Measurements from ENCODE around the gene ADD2. TPM values are rescaled to one million over a fixed set of nuclear protein-coding genes. Genes with fewer than 3 reads are reported as not detected.
A peak's percentile ranks its signal among the peaks of the same experiment; 100 is the strongest.

ADD2 gene
- total RNA-seq, 4 donors from 2014 or later, result 3.2 to 4.8 (median 4.3) TPM

- TF ChIP-seq, protein P1, sequence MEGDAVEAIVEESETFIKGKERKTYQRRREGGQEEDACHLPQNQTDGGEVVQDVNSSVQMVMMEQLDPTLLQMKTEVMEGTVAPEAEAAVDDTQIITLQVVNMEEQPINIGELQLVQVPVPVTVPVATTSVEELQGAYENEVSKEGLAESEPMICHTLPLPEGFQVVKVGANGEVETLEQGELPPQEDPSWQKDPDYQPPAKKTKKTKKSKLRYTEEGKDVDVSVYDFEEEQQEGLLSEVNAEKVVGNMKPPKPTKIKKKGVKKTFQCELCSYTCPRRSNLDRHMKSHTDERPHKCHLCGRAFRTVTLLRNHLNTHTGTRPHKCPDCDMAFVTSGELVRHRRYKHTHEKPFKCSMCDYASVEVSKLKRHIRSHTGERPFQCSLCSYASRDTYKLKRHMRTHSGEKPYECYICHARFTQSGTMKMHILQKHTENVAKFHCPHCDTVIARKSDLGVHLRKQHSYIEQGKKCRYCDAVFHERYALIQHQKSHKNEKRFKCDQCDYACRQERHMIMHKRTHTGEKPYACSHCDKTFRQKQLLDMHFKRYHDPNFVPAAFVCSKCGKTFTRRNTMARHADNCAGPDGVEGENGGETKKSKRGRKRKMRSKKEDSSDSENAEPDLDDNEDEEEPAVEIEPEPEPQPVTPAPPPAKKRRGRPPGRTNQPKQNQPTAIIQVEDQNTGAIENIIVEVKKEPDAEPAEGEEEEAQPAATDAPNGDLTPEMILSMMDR (IDR thresholded peaks at IDR 0.05), result no peak
- ATAC-seq (ENCODE audit: low FRiP score) (no peak), DNase-seq (ENCODE audit: low spot score) (no peak)
These were observed 52.7 kb downstream of the ADD2 start for GRCh38 chr2:70715071-70715985.

DNA sequence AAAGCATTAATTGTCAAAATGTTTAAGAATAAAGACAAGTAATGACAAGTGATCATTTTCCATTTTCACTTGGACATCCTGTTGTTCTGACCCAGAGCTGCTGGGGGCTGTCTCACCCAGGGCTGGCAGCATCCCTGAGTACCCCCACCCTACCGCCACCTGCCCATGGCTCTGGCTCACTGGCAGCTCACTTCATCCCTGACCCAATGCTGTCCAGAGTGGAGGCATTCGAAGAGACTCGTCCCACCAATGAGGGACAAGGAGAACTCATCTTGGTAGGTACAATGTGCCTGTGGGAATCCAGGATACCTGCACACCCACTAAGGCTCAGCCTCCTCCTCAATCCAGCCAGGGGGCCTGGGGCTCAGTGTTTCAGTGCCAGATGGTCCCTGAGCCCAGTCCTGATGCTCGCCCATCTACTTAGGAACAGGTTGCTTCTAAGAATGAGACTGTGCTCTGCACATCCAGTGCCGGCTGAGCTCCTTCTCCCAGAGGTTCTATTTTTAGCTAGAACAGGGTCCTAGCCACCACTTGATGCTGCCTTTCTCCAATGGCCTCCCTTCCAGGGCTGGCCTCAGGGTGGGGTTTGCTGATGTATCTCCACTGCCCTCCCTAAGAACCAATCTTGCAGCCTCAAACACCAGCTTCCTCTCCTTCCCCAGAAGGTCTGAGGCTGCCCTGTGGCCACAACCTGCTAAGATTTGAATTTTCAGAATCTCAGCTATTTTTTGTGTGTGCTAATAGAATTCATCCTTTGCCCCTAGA lies 53.7 kb downstream of the ADD2 start:
- TF ChIP-seq, protein P1 (IDR thresholded peaks at IDR 0.05), result no peak
- no peak for ATAC-seq (ENCODE audit: low FRiP score)
- no peak for DNase-seq (ENCODE audit: low spot score)

GRCh38 chr2:70712916-70713315 lies 55.1 kb downstream of the ADD2 start:
- ATAC-seq (ENCODE audit: low FRiP score) (no peak), DNase-seq (ENCODE audit: low spot score) (no peak)
- TF ChIP-seq, protein P1 (IDR thresholded peaks at IDR 0.05), result no peak

DNA sequence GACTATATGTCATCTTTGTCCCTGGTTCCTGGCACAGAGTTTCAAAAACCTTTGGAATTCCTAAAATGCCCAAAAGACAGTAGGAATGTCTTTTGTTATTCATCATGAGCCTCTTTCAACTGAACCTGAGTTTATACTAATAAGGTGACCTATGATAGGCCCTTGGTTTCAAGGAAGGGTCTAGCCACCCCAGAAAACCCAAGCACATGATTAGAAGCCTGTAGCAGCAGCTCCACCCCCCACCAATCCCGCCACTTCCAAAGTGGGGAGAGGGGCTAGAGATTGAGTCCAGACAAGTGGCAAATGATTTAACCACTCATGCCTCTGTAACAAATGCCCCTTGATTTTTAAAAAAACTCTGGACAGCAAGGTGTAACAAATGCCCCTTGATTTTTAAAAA lies 56.8 kb downstream of the ADD2 start:
- TF ChIP-seq, protein P1 (IDR thresholded peaks at IDR 0.05), result no peak
- ATAC-seq (ENCODE audit: low FRiP score) (no peak), DNase-seq (ENCODE audit: low spot score) (no peak)

DNA sequence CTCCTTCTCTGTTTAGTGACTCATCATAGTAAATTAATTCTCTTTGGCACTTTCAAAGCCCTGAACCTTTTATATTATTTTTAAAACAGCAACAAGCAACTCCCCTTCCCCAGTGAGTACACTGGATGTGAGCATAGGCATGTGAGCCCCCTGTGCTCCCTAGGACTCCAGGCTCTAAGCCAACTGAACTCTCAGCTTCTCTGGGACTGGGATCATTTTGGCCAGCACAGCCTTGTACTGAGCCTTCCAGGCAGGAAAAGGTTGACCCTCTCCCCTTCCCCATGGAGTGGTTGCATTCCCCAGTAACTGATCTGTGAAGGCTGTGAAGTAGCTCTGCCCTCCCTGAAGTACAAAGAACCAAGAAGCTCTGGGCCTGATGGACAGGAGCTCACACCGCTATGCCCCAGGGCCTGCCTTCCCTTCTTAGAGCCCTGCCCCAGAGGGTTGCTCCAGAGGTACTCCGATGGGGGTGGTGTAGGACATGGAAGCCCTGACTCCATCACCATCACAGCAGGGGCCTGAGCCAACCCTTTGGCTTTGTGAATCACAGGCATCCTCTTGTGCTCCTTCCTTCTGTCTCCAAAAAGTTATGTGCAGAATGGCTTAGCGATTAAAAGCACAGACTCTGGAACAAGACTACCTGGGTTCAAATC lies 57.8 kb downstream of the ADD2 start:
- no peak for ATAC-seq (ENCODE audit: low FRiP score)
- DNase-seq (ENCODE audit: low spot score), result no peak
- TF ChIP-seq, protein P1 (IDR thresholded peaks at IDR 0.05), result no peak

- peak; percentile 55 for ATAC-seq (ENCODE audit: low FRiP score)
- no peak for DNase-seq (ENCODE audit: low spot score)
- TF ChIP-seq, protein P1 (IDR thresholded peaks at IDR 0.05), result no peak
These were observed 58.5 kb downstream of the ADD2 start for GRCh38 chr2:70709275-70710037.

All from omental fat pad (tissue), 4 donors.